ENCODE measurements around the gene SFT2D1. TPM values are rescaled to one million over a fixed set of nuclear protein-coding genes. Genes with fewer than 3 reads are reported as not detected.

The SFT2D1 gene
- total and polyA plus RNA-seq, 9 of the 15 experiments (the other 6 are each of a cell fraction or from before 2014, with no cell fraction given): 54.4 to 140 (median 74.6) TPM

DNA sequence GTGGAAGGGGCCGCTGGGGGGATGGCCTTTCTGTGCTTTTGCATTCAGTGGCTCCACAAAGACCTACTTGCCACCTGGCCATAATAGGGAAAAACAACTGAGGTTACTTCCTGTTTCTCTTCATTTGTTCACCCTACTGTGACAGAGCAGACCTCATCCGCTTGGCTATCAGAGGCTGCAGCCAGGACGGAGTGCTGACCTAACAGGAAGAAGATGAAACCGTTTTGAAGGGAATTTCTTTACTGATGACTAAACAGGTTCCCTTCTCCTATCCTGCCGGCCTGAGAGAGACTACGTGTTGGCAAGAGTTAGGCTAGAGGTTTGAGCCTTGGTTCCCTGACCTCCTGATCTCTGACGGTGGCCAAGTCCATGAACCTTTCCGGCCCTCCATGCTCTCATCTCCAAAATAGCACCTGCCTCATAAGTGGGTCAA, 55.5 kb downstream of the SFT2D1 start (continued):
- TF ChIP-seq, protein P1, sequence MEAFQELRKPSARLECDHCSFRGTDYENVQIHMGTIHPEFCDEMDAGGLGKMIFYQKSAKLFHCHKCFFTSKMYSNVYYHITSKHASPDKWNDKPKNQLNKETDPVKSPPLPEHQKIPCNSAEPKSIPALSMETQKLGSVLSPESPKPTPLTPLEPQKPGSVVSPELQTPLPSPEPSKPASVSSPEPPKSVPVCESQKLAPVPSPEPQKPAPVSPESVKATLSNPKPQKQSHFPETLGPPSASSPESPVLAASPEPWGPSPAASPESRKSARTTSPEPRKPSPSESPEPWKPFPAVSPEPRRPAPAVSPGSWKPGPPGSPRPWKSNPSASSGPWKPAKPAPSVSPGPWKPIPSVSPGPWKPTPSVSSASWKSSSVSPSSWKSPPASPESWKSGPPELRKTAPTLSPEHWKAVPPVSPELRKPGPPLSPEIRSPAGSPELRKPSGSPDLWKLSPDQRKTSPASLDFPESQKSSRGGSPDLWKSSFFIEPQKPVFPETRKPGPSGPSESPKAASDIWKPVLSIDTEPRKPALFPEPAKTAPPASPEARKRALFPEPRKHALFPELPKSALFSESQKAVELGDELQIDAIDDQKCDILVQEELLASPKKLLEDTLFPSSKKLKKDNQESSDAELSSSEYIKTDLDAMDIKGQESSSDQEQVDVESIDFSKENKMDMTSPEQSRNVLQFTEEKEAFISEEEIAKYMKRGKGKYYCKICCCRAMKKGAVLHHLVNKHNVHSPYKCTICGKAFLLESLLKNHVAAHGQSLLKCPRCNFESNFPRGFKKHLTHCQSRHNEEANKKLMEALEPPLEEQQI (IDR thresholded peaks at IDR 0.05): no peak
- TF ChIP-seq TEAD4 (IDR thresholded peaks at IDR 0.05; ENCODE audit: low read length) (peak; percentile 25; the same call in 1 of the 2 replicates), TEAD4 (CRISPR knock-in tag; IDR thresholded peaks at IDR 0.05; ENCODE audit: borderline replicate concordance) (no peak), GABPB1 (CRISPR knock-in tag; IDR thresholded peaks at IDR 0.05) (0 out of 2 replicates have a peak, but pooled peaks have one; percentile 26), SMAD3 (CRISPR knock-in tag; conservative IDR thresholded peaks at IDR 0.05) (no peak), NELFE (IDR thresholded peaks at IDR 0.05; ENCODE audit: insufficient read depth, insufficient read length) (no peak), CTBP1 (IDR thresholded peaks at IDR 0.05; ENCODE audit: borderline replicate concordance) (peak; percentile 63; the same call in 1 of the 2 replicates), JUND (IDR thresholded peaks at IDR 0.05; ENCODE audit: borderline replicate concordance, low read depth, low read length) (peak; percentile 11; the same call in 1 of the 2 replicates), JUND (tag; IDR thresholded peaks at IDR 0.05; ENCODE audit: borderline replicate concordance, low read depth, low read length) (no peak), ZNF76 (CRISPR knock-in tag; IDR thresholded peaks at IDR 0.05; ENCODE audit: borderline replicate concordance) (no peak), TCF3 (CRISPR knock-in tag; IDR thresholded peaks at IDR 0.05) (peak; percentile 25; the same call in 1 of the 2 replicates), SMARCA4 (IDR thresholded peaks at IDR 0.05) (peak; percentile 20; the same call in 1 of the 2 replicates), CCNT2 (IDR thresholded peaks at IDR 0.05; ENCODE audit: borderline replicate concordance, extremely low read depth, insufficient read length, low read depth, low read length) (no peak), ZNF764 (CRISPR knock-in tag; IDR thresholded peaks at IDR 0.05; ENCODE audit: low read depth) (no peak), CHD1 (IDR thresholded peaks at IDR 0.05; ENCODE audit: low read length) (no peak), NFATC3 (IDR thresholded peaks at IDR 0.05) (no peak), HMG20A (CRISPR knock-in tag; conservative IDR thresholded peaks at IDR 0.05) (no peak), TAF15 (IDR thresholded peaks at IDR 0.05; ENCODE audit: low read depth, low read length) (no peak), ESRRA (IDR thresholded peaks at IDR 0.05; ENCODE audit: borderline replicate concordance, low read depth) (no peak), NR2C1 (IDR thresholded peaks at IDR 0.05) (no peak), NR2C1 (tag; IDR thresholded peaks at IDR 0.05) (0 out of 2 replicates have a peak, but pooled peaks have one; percentile 13), TAL1 (IDR thresholded peaks at IDR 0.05) (peak; percentile 33; the same call in 1 of the 2 replicates), ZNF24 (IDR thresholded peaks at IDR 0.05) (peak; percentile 93), MECOM (CRISPR knock-in tag; IDR thresholded peaks at IDR 0.05) (0 out of 2 replicates have a peak, but pooled peaks have one; percentile 7), FOXJ3 (CRISPR knock-in tag; IDR thresholded peaks at IDR 0.05) (no peak), MAFG (tag; conservative IDR thresholded peaks at IDR 0.05) (0 out of 2 replicates have a peak, but pooled peaks have one; percentile 4), ZNF644 (tag; IDR thresholded peaks at IDR 0.05; ENCODE audit: low read depth) (no peak), ARID2 (IDR thresholded peaks at IDR 0.05) (no peak)
- TF ChIP-seq, protein P2, sequence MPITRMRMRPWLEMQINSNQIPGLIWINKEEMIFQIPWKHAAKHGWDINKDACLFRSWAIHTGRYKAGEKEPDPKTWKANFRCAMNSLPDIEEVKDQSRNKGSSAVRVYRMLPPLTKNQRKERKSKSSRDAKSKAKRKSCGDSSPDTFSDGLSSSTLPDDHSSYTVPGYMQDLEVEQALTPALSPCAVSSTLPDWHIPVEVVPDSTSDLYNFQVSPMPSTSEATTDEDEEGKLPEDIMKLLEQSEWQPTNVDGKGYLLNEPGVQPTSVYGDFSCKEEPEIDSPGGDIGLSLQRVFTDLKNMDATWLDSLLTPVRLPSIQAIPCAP (CRISPR knock-in tag; IDR thresholded peaks at IDR 0.05; ENCODE audit: borderline replicate concordance): no peak
